ENCODE data around the gene CACNA2D1.
"Not testable (repeated sequence)": the region's sequence is repeated elsewhere in the genome, so short reads cannot be mapped to it uniquely, and the experiment has no call there.

CACNA2D1 gene

GRCh38 chr7:82021036-82021435, 422.5 kb downstream of the CACNA2D1 start:
- DNase-seq, result no peak

GRCh38 chr7:82019551-82020475, 423.8 kb downstream of the CACNA2D1 start:
- no peak for DNase-seq

- no peak for DNase-seq
These were observed 425.4 kb downstream of the CACNA2D1 start for GRCh38 chr7:82018226-82018625.

- no peak for DNase-seq
These were observed 426.1 kb downstream of the CACNA2D1 start for GRCh38 chr7:82017334-82017943.

- DNase-seq, result no peak
These were observed 427.8 kb downstream of the CACNA2D1 start for GRCh38 chr7:82015751-82016150.

GRCh38 chr7:82014574-82014973, 429.0 kb downstream of the CACNA2D1 start:
- not testable (repeated sequence) for DNase-seq

- no peak for DNase-seq
These were observed 431.1 kb downstream of the CACNA2D1 start for GRCh38 chr7:82012453-82012852.

- DNase-seq, result no peak
These were observed 433.2 kb downstream of the CACNA2D1 start for GRCh38 chr7:82010416-82010815.

- no peak for DNase-seq
These were observed 436.3 kb downstream of the CACNA2D1 start for GRCh38 chr7:82007315-82007714.

GRCh38 chr7:82005056-82005455, 438.5 kb downstream of the CACNA2D1 start:
- DNase-seq, result no peak

- DNase-seq, result no peak
These were observed 450.4 kb downstream of the CACNA2D1 start for GRCh38 chr7:81993186-81993585.

- no peak for DNase-seq
These were observed 453.2 kb downstream of the CACNA2D1 start for GRCh38 chr7:81990395-81990794.

- no peak for DNase-seq
These were observed 456.7 kb downstream of the CACNA2D1 start for GRCh38 chr7:81986723-81987470.

- no peak for DNase-seq
These were observed 460.2 kb downstream of the CACNA2D1 start for GRCh38 chr7:81983406-81983805.

- no peak for DNase-seq
These were observed 470.5 kb downstream of the CACNA2D1 start for GRCh38 chr7:81973117-81973516.

- DNase-seq, result no peak
These were observed 483.6 kb downstream of the CACNA2D1 start for GRCh38 chr7:81960026-81960425.

GRCh38 chr7:81957517-81957916, 486.1 kb downstream of the CACNA2D1 start:
- DNase-seq, result no peak

- DNase-seq, result no peak
These were observed 487.1 kb downstream of the CACNA2D1 start for GRCh38 chr7:81956520-81956919.

GRCh38 chr7:81949306-81949705, 494.3 kb downstream of the CACNA2D1 start:
- no peak for DNase-seq

GRCh38 chr7:81944058-81944457, 499.5 kb downstream of the CACNA2D1 start:
- no peak for DNase-seq

GRCh38 chr7:81937091-81937490, 506.5 kb downstream of the CACNA2D1 start:
- DNase-seq, result no peak

GRCh38 chr7:81934596-81935301, 508.8 kb downstream of the CACNA2D1 start:
- no peak for DNase-seq

GRCh38 chr7:81932936-81933335, 510.6 kb downstream of the CACNA2D1 start:
- DNase-seq, result no peak
